Measurements from ENCODE around the gene C6orf89.

DNA sequence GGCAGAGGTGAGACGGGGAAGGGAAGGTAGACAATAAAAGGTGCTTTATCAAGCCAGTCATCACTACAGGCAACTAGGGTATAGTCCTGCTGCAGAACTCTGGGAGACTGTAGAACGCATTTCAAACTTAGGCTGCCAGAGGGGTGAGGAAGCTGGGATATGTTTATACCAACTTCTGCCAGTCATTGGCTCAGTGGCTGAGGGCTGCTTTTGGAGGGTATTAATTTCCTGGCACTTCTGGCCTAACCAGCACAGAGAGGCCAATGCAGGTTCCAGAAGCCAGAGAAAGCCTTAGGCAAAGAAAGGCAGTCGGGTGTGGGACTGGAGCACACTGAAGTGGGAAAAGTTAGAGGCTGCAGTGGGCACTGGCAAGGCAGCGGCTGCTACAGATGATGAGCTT is 42.6 kb upstream of the C6orf89 start:
- TF ChIP-seq, protein P1, sequence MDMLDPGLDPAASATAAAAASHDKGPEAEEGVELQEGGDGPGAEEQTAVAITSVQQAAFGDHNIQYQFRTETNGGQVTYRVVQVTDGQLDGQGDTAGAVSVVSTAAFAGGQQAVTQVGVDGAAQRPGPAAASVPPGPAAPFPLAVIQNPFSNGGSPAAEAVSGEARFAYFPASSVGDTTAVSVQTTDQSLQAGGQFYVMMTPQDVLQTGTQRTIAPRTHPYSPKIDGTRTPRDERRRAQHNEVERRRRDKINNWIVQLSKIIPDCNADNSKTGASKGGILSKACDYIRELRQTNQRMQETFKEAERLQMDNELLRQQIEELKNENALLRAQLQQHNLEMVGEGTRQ (IDR thresholded peaks at IDR 0.05): no peak
- no peak for TF ChIP-seq EP300 (IDR thresholded peaks at IDR 0.05)
